SK-N-SH treated with all-trans-retinoic acid at 6 μM for 48 hours (cell line): ENCODE measurements around the gene CYFIP1.

Experiments used
- ATAC-seq: fragments of 200-7000 bp; cut with Tn5 transposase; 3 replicates; pipeline ENCODE4 v1.9.1; 2020; ENCODE audit warnings: mild to moderate bottlenecking, moderate library complexity
- ARNTL ChIP-seq: fragments of 450-650 bp; formaldehyde crosslinking; IDR thresholded peaks from 2 replicates; pipeline ENCODE4 v1.5.0; 2020; ENCODE audit warnings: low read depth, mild to moderate bottlenecking, moderate library complexity, borderline replicate concordance
- CSDC2 ChIP-seq: fragments of 250-450 bp; sonication (Bioruptor Pico); IDR thresholded peaks from 2 replicates; pipeline ENCODE4 v1.5.0; 2020; ENCODE audit warnings: mild to moderate bottlenecking, moderate library complexity
- ESRRG ChIP-seq: fragments of 250-450 bp; sonication (Bioruptor Pico); IDR thresholded peaks from 2 replicates; pipeline ENCODE4 v1.6.1; 2021; ENCODE audit warnings: mild to moderate bottlenecking
- GLIS3 ChIP-seq: fragments of 250-450 bp; sonication (Bioruptor Pico); IDR thresholded peaks from 2 replicates; pipeline ENCODE4 v1.5.0; 2020; ENCODE audit warnings: mild to moderate bottlenecking, moderate library complexity
- OSR1 ChIP-seq: fragments of 250-450 bp; sonication (Bioruptor Pico); IDR thresholded peaks from 2 replicates; pipeline ENCODE4 v1.8.0; 2022; ENCODE audit warnings: moderate library complexity, mild to moderate bottlenecking, inconsistent platforms
- PPARA ChIP-seq: fragments of 250-450 bp; sonication (Bioruptor Pico); IDR thresholded peaks from 2 replicates; pipeline ENCODE4 v1.5.0; 2020; ENCODE audit warnings: mild to moderate bottlenecking, borderline replicate concordance
- RARB ChIP-seq: fragments of 250-450 bp; sonication (Bioruptor Pico); IDR thresholded peaks from 2 replicates; pipeline ENCODE4 v1.8.0; 2021; ENCODE audit warnings: mild to moderate bottlenecking, moderate library complexity
- SNAI2 ChIP-seq: fragments of 250-450 bp; sonication (Bioruptor Pico); IDR thresholded peaks from 2 replicates; pipeline ENCODE4 v1.5.0; 2020; ENCODE audit warnings: mild to moderate bottlenecking, moderate library complexity
- TCF4 ChIP-seq: fragments of 250-450 bp; sonication (Bioruptor Pico); IDR thresholded peaks from 2 replicates; pipeline ENCODE4 v1.8.0; 2021; ENCODE audit warnings: mild to moderate bottlenecking, moderate library complexity, borderline replicate concordance
- TOX ChIP-seq: fragments of 250-450 bp; sonication (Bioruptor Pico); IDR thresholded peaks from 2 replicates; pipeline ENCODE4 v1.8.0; 2021; ENCODE audit warnings: mild to moderate bottlenecking, moderate library complexity, borderline replicate concordance
- ZC3H10 ChIP-seq: fragments of 250-450 bp; sonication (Bioruptor Pico); IDR thresholded peaks from 2 replicates; pipeline ENCODE4 v1.5.1; 2021; ENCODE audit warnings: mild to moderate bottlenecking, moderate library complexity
- ZFP3 ChIP-seq: fragments of 250-450 bp; sonication (Bioruptor Pico); IDR thresholded peaks from 2 replicates; pipeline ENCODE4 v1.5.0; 2020; ENCODE audit warnings: mild to moderate bottlenecking, moderate library complexity
- ZFP30 ChIP-seq: fragments of 450-650 bp; formaldehyde crosslinking; IDR thresholded peaks from 2 replicates; pipeline ENCODE4 v1.5.0; 2022; ENCODE audit warnings: mild to moderate bottlenecking, moderate library complexity
- ZNF565 ChIP-seq: fragments of 450-650 bp; formaldehyde crosslinking; conservative IDR thresholded peaks from 2 replicates; pipeline ENCODE4 v1.5.0; 2020; ENCODE audit warnings: low read depth, mild to moderate bottlenecking, moderate library complexity
- ZNF70 ChIP-seq: fragments of 450-650 bp; formaldehyde crosslinking; IDR thresholded peaks from 2 replicates; pipeline ENCODE4 v1.5.0; 2020; ENCODE audit warnings: mild to moderate bottlenecking, moderate library complexity
- TF ChIP-seq, protein P1 (sequence below): fragments of 250-450 bp; sonication (Bioruptor Pico); IDR thresholded peaks from 2 replicates; pipeline ENCODE4 v1.5.0; 2020; ENCODE audit warnings: mild to moderate bottlenecking, moderate library complexity
- TF ChIP-seq, protein P2 (sequence below): fragments of 250-450 bp; sonication (Bioruptor Pico); IDR thresholded peaks from 2 replicates; pipeline ENCODE4 v1.5.1; 2021; ENCODE audit warnings: mild to moderate bottlenecking, moderate library complexity
- TF ChIP-seq, protein P3 (sequence below): fragments of 250-450 bp; sonication (Bioruptor Pico); IDR thresholded peaks from 2 replicates; pipeline ENCODE4 v1.8.0; 2020; ENCODE audit warnings: mild to moderate bottlenecking, moderate library complexity, borderline replicate concordance
- TF ChIP-seq, protein P4 (sequence below): fragments of 250-450 bp; sonication (Bioruptor Pico); IDR thresholded peaks from 2 replicates; pipeline ENCODE4 v1.8.0; 2021; ENCODE audit warnings: low read depth, mild to moderate bottlenecking, moderate library complexity, borderline replicate concordance
- TF ChIP-seq, protein P5 (sequence below): fragments of 250-450 bp; sonication (Bioruptor Pico); IDR thresholded peaks from 2 replicates; pipeline ENCODE4 v1.5.1; 2020; ENCODE audit warnings: low read depth, mild to moderate bottlenecking, moderate library complexity

CYFIP1 gene

DNA sequence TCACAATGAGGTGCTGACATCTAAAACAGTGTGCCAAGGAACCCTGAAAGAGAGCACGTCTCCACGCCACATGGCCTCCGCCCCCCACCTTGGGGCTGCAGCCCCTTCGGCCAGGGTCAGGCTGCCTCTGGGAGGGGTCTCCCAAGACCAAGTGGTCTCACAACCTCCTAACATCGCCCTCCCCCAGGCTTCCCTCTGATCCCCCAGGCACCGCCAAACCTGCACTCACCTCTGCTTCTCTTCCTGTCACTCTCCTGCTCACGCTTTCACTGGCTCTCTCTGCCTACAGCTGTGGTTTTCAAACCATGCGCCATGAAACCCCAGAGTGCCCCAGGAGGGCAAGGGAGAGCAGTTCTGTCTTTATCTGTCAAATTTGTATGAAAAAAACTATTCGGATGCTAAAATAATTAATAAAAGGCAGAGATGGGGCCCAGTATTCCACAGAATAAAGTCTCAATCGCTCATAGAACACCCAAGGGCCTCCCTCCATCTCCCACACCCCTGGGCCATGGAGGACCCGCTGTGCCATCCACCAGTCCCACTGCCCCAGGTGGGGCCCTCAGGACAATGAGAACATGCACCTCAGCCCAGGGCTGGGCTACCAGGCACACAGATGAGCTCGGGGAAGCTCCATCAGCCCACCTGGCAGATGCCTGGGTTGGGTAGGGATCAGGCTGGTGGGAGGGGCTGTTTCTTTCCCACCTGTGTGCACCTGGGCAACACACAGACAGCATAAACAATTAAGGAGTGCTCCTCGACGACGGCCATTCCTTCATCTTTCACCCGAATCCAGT lies 21.5 kb downstream of the CYFIP1 start:
- ATAC-seq = no peak
- TF ChIP-seq ZFP30 = no peak
- TF ChIP-seq RARB (CRISPR knock-in tag) = no peak
- no peak for TF ChIP-seq ZNF70 (CRISPR knock-in tag)

DNA sequence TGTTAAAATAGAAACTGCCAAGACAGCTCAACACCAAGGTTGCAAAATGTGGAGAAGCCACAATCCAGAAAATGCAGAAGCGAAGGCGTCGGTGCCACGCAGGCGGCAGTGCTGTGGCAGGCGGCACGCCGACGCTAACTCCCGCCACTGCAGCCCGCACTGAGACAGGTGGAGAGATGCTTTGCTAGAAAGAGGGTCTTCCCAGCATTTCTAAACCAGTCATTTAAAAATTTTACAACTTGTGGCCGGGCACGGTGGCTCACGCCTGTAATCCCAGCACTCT lies 23.2 kb downstream of the CYFIP1 start:
- TF ChIP-seq ZC3H10 (CRISPR knock-in tag) (no peak), TOX (CRISPR knock-in tag) (no peak), RARB (CRISPR knock-in tag) (no peak), ZNF70 (CRISPR knock-in tag) (no peak), GLIS3 (no peak)
- TF ChIP-seq, protein P1, sequence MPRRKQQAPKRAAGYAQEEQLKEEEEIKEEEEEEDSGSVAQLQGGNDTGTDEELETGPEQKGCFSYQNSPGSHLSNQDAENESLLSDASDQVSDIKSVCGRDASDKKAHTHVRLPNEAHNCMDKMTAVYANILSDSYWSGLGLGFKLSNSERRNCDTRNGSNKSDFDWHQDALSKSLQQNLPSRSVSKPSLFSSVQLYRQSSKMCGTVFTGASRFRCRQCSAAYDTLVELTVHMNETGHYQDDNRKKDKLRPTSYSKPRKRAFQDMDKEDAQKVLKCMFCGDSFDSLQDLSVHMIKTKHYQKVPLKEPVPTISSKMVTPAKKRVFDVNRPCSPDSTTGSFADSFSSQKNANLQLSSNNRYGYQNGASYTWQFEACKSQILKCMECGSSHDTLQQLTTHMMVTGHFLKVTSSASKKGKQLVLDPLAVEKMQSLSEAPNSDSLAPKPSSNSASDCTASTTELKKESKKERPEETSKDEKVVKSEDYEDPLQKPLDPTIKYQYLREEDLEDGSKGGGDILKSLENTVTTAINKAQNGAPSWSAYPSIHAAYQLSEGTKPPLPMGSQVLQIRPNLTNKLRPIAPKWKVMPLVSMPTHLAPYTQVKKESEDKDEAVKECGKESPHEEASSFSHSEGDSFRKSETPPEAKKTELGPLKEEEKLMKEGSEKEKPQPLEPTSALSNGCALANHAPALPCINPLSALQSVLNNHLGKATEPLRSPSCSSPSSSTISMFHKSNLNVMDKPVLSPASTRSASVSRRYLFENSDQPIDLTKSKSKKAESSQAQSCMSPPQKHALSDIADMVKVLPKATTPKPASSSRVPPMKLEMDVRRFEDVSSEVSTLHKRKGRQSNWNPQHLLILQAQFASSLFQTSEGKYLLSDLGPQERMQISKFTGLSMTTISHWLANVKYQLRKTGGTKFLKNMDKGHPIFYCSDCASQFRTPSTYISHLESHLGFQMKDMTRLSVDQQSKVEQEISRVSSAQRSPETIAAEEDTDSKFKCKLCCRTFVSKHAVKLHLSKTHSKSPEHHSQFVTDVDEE = no peak
- TF ChIP-seq, protein P2, sequence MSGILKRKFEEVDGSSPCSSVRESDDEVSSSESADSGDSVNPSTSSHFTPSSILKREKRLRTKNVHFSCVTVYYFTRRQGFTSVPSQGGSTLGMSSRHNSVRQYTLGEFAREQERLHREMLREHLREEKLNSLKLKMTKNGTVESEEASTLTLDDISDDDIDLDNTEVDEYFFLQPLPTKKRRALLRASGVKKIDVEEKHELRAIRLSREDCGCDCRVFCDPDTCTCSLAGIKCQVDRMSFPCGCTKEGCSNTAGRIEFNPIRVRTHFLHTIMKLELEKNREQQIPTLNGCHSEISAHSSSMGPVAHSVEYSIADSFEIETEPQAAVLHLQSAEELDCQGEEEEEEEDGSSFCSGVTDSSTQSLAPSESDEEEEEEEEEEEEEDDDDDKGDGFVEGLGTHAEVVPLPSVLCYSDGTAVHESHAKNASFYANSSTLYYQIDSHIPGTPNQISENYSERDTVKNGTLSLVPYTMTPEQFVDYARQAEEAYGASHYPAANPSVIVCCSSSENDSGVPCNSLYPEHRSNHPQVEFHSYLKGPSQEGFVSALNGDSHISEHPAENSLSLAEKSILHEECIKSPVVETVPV (CRISPR knock-in tag) = no peak
- TF ChIP-seq, protein P3, sequence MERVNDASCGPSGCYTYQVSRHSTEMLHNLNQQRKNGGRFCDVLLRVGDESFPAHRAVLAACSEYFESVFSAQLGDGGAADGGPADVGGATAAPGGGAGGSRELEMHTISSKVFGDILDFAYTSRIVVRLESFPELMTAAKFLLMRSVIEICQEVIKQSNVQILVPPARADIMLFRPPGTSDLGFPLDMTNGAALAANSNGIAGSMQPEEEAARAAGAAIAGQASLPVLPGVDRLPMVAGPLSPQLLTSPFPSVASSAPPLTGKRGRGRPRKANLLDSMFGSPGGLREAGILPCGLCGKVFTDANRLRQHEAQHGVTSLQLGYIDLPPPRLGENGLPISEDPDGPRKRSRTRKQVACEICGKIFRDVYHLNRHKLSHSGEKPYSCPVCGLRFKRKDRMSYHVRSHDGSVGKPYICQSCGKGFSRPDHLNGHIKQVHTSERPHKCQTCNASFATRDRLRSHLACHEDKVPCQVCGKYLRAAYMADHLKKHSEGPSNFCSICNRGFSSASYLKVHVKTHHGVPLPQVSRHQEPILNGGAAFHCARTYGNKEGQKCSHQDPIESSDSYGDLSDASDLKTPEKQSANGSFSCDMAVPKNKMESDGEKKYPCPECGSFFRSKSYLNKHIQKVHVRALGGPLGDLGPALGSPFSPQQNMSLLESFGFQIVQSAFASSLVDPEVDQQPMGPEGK (CRISPR knock-in tag) = no peak
- ATAC-seq = no peak

DNA sequence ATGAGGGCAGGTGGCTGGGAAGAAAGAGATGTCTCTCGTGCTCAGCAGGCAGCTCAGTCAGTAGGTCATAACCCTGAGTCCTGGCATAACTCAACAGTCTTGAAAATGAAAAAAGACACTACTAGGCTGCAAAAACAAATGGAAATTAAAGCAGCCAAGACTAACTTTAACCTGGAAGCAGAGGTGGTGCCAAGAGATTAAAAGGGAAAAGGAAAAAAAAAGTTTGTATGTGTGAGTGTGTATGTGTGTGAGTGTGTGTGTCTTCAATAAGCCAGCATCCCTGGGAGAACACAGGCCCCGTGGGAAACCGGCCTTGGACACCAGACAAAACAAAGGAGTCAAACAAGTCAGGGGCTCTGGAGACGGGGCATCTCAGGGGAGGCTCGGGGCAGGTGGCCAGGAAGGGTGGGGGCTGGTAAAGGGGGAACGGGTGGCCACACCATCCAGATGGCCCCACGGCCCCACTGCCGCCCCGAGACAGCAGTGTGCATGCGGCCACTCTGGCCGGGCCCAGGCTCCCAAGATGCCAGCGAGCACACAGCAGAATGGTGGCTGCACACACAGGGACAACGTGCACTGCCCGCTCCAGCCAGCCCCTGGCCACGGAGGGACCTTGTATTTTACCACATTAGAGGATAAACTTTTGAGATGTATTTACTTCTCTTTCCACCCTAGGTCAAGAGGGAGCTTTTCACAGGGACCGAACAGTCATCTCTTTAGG lies 23.8 kb downstream of the CYFIP1 start:
- ATAC-seq = peak; percentile 26; the same call in 2 of the 3 replicates
- TF ChIP-seq RARB (CRISPR knock-in tag) (no peak), ZNF565 (no peak), ZFP3 (CRISPR knock-in tag) (no peak), SNAI2 (no peak), ARNTL (CRISPR knock-in tag) (no peak), ESRRG (CRISPR knock-in tag) (no peak), OSR1 (CRISPR knock-in tag) (no peak), TCF4 (CRISPR knock-in tag) (no peak), ZC3H10 (CRISPR knock-in tag) (no peak), ZNF70 (CRISPR knock-in tag) (no peak), CSDC2 (no peak), PPARA (CRISPR knock-in tag) (no peak)
- TF ChIP-seq, protein P4, sequence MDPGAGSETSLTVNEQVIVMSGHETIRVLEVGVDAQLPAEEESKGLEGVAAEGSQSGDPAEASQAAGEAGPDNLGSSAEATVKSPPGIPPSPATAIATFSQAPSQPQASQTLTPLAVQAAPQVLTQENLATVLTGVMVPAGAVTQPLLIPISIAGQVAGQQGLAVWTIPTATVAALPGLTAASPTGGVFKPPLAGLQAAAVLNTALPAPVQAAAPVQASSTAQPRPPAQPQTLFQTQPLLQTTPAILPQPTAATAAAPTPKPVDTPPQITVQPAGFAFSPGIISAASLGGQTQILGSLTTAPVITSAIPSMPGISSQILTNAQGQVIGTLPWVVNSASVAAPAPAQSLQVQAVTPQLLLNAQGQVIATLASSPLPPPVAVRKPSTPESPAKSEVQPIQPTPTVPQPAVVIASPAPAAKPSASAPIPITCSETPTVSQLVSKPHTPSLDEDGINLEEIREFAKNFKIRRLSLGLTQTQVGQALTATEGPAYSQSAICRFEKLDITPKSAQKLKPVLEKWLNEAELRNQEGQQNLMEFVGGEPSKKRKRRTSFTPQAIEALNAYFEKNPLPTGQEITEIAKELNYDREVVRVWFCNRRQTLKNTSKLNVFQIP (CRISPR knock-in tag) = no peak
- TF ChIP-seq, protein P3 (CRISPR knock-in tag) = no peak
- TF ChIP-seq, protein P2 (CRISPR knock-in tag) = no peak
- TF ChIP-seq, protein P1 = no peak
- TF ChIP-seq, protein P5, sequence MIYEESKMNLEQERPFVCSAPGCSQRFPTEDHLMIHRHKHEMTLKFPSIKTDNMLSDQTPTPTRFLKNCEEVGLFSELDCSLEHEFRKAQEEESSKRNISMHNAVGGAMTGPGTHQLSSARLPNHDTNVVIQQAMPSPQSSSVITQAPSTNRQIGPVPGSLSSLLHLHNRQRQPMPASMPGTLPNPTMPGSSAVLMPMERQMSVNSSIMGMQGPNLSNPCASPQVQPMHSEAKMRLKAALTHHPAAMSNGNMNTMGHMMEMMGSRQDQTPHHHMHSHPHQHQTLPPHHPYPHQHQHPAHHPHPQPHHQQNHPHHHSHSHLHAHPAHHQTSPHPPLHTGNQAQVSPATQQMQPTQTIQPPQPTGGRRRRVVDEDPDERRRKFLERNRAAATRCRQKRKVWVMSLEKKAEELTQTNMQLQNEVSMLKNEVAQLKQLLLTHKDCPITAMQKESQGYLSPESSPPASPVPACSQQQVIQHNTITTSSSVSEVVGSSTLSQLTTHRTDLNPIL (CRISPR knock-in tag) = no peak
